Stimulated activated CD4-positive, alpha-beta T cell treated with anti-CD3 and anti-CD28 coated beads, Interleukin-12 subunit alpha, Interleukin-12 subunit beta, amount 100 ng/mL, for 4 hours (primary cell): ENCODE data around the gene ATG16L2.
"Not testable (repeated sequence)": the region's sequence is repeated elsewhere in the genome, so short reads cannot be mapped to it uniquely, and the experiment has no call there.

ENCODE experiments used
- DNase-seq: peaks from one replicate; pipeline ENCODE4 v3.0.0-alpha.2; 2020

Gene ATG16L2

GRCh38 chr11:72779495-72780128 is 34.6 kb upstream of the ATG16L2 start:
- no peak for DNase-seq

GRCh38 chr11:72780296-72781062 is 33.7 kb upstream of the ATG16L2 start:
- DNase-seq, result no peak

- no peak for DNase-seq
Measured at GRCh38 chr11:72781063-72781312, 33.2 kb upstream of the ATG16L2 start.

DNA sequence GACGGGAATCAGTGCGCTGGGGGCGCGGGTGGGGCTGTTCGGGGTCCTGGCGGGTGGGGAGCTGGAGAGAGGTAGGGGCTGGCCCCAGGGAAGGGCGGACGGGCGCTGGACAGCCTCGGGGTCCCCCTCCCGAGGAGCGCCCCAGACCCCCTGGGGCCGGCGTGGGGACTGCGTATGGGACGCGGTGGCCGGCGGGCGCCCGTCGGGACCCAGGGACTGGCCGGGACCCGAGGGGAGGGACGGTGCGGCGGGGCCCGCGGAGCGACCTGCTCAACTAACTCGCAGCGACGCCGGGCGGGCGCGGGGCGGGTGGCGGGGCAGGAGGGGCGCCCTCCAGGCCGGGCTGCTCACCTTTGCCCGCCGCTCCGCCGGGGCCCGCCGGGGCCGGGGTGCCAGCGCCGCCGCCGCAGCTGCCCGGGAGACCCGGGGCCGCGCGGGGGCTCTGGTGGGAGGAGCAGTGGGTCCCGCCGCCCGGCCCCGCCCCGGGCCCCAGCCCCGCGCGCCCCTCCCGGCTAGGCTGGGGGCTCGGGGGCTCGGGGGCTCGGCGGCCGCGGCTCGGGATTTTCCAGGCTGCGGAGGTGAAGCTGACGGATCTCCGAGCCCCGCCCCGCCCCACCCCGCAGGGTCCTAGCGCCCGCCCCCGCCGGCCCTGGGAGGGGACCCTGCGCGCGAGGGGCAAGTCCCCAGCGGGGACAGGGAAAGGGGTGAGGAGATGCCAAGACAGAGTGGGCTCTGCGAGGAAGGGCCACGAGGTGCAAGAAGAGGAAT is 32.7 kb upstream of the ATG16L2 start:
- peak; percentile 59 for DNase-seq

GRCh38 chr11:72782081-72782920 is 31.9 kb upstream of the ATG16L2 start:
- no peak for DNase-seq

DNA sequence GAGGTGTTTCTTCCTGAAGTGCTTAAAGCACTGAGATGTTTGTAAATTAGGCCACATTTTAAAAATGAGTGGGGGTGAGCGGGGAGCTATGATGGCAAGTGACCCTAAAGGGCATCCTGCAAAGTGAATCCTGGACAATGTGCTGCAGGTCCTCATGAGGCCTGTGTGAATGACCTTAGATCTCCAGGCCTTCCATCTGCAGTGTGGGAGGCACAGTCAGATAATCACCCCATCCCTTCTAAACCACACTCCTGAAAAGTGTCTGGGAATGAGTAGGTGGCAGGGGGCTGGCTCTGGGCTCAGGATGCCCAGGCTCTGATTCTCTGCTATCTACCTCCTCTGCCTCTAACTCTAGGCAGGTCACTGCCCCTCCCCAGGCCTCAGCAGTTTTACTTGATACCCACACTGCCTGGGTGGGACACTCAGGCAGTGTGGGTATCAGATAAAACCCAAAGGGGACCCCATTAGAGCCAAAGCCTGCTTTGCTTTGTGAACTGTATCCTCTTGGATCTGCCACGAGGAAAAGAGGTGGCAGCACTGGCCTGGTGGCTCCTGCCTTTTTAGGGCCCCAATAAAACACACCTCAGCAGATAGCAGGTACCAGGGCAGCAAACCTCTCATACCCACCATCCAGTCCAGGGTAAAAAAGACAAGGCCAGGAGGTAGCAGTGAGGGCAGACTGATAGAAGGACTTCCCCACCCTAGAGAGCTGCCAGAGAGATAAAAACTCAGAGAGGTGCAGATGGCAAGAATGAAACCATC is 30.9 kb upstream of the ATG16L2 start:
- no peak for DNase-seq

GRCh38 chr11:72784662-72785061 is 29.5 kb upstream of the ATG16L2 start:
- no peak for DNase-seq

GRCh38 chr11:72786305-72787215 is 27.7 kb upstream of the ATG16L2 start:
- DNase-seq, result no peak

DNA sequence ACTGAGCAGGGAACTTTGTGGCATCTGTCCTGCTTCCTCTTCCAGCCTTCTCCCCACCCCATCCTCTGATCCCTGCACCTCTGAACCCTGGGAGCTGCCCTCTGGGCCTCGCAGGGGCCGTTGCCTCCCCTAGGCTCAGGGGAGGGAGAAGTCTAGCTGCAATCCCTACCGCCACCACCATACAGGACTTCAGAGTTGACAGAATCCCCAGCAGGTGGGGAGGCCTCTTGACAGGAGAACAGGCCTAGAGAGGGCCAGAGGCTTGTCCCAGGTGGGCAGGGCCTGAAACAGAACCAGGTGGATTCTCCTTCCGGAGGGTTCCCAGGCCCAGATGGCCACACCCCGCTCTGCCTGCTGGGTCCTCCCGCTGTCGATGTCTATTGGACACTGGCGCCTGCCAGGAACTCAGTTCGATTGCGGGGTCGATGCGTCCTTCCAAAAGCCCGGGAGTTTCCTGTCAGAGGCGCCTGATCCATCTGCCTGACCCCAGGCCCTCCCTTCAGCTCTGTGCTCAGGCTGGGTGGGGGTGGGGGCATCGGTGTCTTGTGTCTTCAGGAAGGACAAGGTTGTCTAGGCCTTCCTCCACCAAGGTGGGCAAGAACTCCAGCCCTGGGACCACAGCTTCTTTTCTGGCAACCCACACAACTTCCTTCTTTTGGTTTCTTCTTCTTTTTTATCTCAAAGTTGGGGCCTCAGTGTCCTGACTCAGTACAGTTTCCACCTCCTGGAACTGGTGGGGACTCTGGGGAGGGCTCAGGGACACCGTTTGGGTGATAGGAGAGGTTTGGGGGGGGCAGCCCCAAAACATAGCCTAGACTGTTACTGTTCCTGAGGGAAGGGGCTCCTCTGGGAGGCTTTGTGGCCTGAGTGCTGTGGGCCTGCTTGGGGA is 26.8 kb upstream of the ATG16L2 start:
- DNase-seq, result no peak

DNA sequence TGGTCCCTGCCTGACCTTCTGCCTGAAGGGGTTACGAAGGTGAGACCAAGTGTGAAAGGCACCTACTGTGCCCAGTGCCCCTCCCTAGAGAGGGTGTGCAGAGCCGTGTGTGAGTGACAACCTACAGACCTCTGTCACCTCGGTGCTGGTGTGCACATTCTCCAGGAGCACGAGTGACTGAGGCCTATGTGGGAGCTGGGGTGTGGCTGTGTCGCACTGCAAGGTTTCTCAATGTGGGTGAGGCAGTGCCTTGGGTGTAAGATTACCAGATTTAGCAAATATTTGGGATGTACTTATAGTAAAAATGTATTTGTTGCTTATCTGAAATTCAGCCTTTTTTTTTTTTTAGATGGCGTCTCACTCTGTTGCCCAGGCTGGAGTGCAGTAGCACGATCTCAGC is 26.0 kb upstream of the ATG16L2 start:
- no peak for DNase-seq

- DNase-seq, result no peak
Measured at GRCh38 chr11:72789493-72790131, 24.6 kb upstream of the ATG16L2 start.

DNA sequence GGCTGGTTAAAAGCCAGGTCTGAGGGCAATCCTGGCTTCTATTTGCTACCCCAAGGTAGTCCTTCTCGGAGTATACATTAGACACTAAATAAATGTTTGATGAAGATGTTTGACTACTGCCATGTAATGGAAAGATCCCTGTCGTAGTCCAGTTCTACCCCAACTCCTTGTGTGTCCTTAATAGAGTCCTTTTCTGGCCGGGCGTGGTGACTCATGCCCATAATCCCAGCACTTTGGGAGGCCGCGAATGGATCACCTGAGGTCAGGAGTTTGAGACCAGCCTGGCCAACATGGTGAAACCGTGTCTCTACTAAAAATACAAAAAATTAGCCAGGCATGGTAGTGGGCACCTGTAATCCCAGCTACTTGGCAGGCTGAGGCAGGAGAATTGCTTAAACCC is 23.0 kb upstream of the ATG16L2 start:
- DNase-seq, result not testable (repeated sequence)

- DNase-seq, result no peak
Measured at GRCh38 chr11:72792437-72793021, 21.7 kb upstream of the ATG16L2 start.

- no peak for DNase-seq
Measured at GRCh38 chr11:72793076-72793424, 21.2 kb upstream of the ATG16L2 start.

DNA sequence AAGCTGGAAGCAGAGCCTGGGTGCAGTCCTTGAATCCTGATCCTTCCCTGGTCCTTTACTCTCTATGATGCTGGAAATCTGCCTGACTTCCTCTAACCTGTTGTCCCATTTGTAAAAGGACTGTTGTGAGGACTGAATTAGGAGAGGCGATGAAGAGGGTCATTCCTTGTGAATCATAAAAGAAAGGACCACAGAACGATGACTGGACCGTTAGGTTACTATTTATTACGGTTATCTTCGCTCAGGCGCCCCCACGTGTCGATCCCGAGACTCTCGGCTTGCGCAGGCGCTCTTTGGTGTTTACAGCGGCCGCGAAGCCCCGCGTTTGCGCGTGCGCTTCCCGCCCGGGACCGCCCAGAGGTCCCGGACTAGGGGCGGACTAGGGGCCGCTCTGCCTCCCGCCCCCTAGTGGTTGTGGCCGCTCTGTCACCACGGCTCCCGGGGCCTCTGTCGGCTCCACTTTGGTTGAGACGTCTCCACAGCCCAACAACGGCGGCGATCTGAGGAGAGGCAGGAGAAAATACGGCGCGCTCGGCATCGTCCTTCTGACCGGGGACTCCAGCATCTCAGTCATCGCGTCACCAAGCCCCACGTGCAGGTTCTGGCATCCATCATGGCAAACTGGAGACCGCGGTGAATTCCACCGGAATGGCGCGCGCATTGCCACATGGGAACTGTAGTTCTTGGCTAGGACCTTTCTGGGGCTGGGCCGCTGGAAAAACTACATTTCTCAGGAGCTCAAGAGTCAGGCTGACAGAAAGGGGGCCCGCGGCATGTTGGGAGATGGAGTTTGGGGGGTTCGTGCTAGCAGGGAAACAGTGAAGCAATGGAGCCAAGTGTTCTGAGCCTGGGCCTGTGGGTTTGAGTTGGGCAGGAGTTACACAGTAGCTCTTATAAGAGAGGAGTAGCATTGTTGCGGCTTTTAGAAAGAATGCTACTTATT is 20.5 kb upstream of the ATG16L2 start, which contains the start of gene STARD10:
Gene STARD10, minus strand, starts transcription at position 623 of the 943 bp plus-strand sequence. CDS start 12,866 bp downstream, outside the sequence.
- DNase-seq, result peak; percentile 94

DNA sequence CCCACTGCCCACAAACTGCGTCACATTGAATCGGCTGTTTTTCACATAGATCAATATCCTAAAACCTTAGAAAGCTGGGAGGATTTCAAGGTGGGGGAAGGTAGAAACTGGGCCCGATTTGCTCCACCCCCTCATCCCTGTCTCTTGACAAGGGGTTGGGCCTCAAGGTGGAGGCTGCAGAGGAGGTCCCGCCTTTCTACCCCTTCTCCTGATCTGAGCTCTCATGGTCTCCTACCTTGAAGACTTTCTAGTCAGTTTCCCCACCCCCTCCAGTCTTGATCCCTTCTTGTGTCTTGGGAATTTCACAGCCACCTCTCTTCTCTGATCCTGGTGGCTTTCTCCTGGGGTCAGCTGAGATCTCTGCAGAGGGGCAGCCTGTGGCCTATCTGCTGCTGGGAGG is 15.8 kb upstream of the ATG16L2 start:
- DNase-seq, result no peak

- no peak for DNase-seq
Measured at GRCh38 chr11:72799441-72799840, 14.8 kb upstream of the ATG16L2 start.

- DNase-seq, result no peak
Measured at GRCh38 chr11:72802822-72803221, 11.4 kb upstream of the ATG16L2 start.
